Right lobe of liver (tissue), 4 donors: ENCODE data around the gene PRKCB.

Experiments
- POLR2A ChIP-seq: fragments of 450-650 bp; IDR thresholded peaks from one replicate; pipeline ENCODE4 v1.6.1; 2017; ENCODE audit warnings: antibody characterized with exemption, mild to moderate bottlenecking
- TF ChIP-seq, protein P1 (sequence below), 4 donors: fragments of 200-600 bp in 3 of 4; fragments of 450-650 bp in 1 of 4; IDR thresholded peaks; one replicate each; pipeline versions ENCODE4 v1.5.1 to v1.8.0; 2016 to 2022; ENCODE audit warnings: antibody characterized with exemption in 4 of 4, mild to moderate bottlenecking in 2 of 4
- donor health status: DM: no; HTN: no; CAD: no.
- donor health status: DM: no; HTN: no; CAD: no.
- donor health status: DM: no; HTN: yes; CAD: no.

DNA sequence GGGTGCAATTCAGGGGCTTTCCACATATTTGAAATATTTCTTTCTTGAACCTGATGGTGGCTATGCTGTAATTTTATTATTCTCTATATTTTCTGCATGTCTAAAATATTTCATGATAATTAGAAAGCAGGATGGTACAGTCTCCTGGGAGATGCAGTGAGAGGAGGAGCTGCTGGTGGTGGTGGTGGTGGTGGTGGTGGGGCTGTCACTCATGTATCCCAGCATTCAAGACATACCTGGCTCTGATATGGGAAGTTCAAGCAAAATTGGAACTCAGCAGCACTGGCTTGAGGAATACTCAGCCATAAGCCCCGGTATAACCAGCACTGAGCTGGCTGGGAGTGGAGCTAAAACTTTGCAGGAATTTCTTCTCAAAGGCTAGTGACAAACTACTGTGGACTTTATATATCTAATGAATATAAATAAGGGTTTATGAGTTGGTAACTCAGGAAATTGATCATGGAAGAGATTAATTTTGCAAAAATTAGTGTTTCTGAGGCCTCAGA lies 200.3 kb downstream of the PRKCB start:
- TF ChIP-seq, protein P1, sequence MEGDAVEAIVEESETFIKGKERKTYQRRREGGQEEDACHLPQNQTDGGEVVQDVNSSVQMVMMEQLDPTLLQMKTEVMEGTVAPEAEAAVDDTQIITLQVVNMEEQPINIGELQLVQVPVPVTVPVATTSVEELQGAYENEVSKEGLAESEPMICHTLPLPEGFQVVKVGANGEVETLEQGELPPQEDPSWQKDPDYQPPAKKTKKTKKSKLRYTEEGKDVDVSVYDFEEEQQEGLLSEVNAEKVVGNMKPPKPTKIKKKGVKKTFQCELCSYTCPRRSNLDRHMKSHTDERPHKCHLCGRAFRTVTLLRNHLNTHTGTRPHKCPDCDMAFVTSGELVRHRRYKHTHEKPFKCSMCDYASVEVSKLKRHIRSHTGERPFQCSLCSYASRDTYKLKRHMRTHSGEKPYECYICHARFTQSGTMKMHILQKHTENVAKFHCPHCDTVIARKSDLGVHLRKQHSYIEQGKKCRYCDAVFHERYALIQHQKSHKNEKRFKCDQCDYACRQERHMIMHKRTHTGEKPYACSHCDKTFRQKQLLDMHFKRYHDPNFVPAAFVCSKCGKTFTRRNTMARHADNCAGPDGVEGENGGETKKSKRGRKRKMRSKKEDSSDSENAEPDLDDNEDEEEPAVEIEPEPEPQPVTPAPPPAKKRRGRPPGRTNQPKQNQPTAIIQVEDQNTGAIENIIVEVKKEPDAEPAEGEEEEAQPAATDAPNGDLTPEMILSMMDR (IDR thresholded peaks at IDR 0.05) = no peak
- TF ChIP-seq POLR2A = no peak
